BJ (cell line): ENCODE data around the gene GALNT2. TPM values are rescaled to one million over a fixed set of nuclear protein-coding genes. Genes with fewer than 3 reads are reported as not detected.

ENCODE experiments used
- CTCF ChIA-PET: fragments of 350-600 bp; formaldehyde crosslinking; extraction: SDS; loops from one replicate; lab custom pipeline; 2021; ENCODE audit warnings: antibody characterized with exemption, inconsistent platforms; lab: Yijun Ruan, JAX
- POLR2A ChIA-PET: fragments of 300-600 bp; sonication (Branson Sonifier 250); formaldehyde crosslinking; extraction: SDS; loops from one replicate; lab custom pipeline; 2021; ENCODE audit warnings: antibody characterized with exemption; lab: Charles Lee
- DNase-seq: peaks from one replicate; pipeline ENCODE4 v3.0.0-alpha.2; 2011; ENCODE audit warnings: low read depth
- H3K27me3 ChIP-seq: 2 replicates; pipeline ENCODE4 v1.6.0; 2011; ENCODE audit warnings: low read length; ENCODE audit not compliant: control insufficient read depth, insufficient read depth
- H3K36me3 ChIP-seq: 2 replicates; pipeline ENCODE4 v1.5.1; 2011; ENCODE audit warnings: low read length; ENCODE audit not compliant: control insufficient read depth, insufficient read depth
- H3K4me3 ChIP-seq: 2 replicates; pipeline ENCODE4 v1.5.1; 2011; ENCODE audit warnings: low read depth, mild to moderate bottlenecking, control low read depth, low read length
- polyA plus RNA-seq: library from polyadenylated mRNA; depleted of rRNA; stranded (reverse); fragments of >200 nt; gene quantifications from 2 replicates; pipeline ENCODE4 v1.2.3, GENCODE V29; 2011
- TF ChIP-seq, protein P1 (sequence below): IDR thresholded peaks from 2 replicates; pipeline ENCODE4 v1.5.1; 2011; ENCODE audit warnings: low read depth, mild to moderate bottlenecking, control low read depth, inconsistent platforms, low read length, moderate library complexity; ENCODE audit not compliant: insufficient read depth

Gene GALNT2
- polyA plus RNA-seq, 1 experiment, result 90.9 TPM

DNA sequence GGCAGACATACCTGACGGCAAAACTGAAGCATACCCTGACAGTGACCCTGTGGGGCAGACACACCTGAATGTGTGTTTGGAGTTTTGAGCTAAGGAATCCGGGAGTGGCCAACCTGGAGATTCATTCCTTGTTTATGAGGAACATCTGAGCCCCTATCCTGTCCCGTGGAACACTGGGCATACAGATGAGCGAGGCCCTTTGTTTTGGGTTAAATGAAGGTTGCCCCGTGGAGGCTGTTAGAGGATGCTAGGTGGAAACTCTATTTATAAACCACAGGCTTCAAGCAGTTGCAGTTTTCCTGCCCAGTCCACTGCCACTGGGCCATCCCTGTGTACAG, 18.1 kb downstream of the GALNT2 start:
- no peaks in the 10 kb centered on the region for H3K27me3 ChIP-seq
- CTCF ChIA-PET, result interaction anchor here (1.3 kb wide), 1 partner anchor 17 kb away, joined by 3 read pairs; no protein-coding TSS in a partner anchor
- TF ChIP-seq, protein P1, sequence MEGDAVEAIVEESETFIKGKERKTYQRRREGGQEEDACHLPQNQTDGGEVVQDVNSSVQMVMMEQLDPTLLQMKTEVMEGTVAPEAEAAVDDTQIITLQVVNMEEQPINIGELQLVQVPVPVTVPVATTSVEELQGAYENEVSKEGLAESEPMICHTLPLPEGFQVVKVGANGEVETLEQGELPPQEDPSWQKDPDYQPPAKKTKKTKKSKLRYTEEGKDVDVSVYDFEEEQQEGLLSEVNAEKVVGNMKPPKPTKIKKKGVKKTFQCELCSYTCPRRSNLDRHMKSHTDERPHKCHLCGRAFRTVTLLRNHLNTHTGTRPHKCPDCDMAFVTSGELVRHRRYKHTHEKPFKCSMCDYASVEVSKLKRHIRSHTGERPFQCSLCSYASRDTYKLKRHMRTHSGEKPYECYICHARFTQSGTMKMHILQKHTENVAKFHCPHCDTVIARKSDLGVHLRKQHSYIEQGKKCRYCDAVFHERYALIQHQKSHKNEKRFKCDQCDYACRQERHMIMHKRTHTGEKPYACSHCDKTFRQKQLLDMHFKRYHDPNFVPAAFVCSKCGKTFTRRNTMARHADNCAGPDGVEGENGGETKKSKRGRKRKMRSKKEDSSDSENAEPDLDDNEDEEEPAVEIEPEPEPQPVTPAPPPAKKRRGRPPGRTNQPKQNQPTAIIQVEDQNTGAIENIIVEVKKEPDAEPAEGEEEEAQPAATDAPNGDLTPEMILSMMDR, result no peak
- POLR2A ChIA-PET, result no interaction called here
- DNase-seq, result no peak
- 0 out of 2 replicates have a peak, but pooled peaks cover 3% of the 10 kb centered on the region for H3K36me3 ChIP-seq
- no peak overlapping the region for H3K4me3 ChIP-seq

DNA sequence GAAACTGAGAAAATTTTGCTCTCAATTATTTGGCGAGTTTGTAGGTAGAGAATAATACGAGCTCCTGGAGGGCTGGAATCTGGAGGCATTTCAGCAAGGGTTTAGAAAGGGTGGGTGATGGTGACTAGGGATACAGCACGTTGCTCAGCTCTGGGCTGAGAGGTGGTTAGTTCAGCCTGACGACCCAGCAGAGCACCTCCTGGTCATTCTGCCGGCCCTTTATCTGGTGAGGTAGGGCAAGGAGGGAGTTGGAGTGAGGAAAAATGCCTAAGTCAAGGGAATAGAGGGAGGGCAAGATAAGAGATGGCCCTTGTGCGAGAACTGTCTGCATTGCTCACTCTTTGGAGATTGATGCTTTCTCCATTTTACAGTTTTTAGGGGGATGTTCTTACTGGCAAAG, 19.1 kb downstream of the GALNT2 start:
- CTCF ChIA-PET, result no interaction called here
- POLR2A ChIA-PET, result interaction anchor here (0.6 kb wide), 1 partner anchor 18 kb away, joined by 5 read pairs; no protein-coding TSS in a partner anchor
- Histone ChIP-seq H3K4me3 (no peak overlapping the region), H3K27me3 (no peaks in the 10 kb centered on the region), H3K36me3 (0 out of 2 replicates have a peak, but pooled peaks cover 1% of the 10 kb centered on the region)
- DNase-seq, result no peak
- TF ChIP-seq, protein P1, result no peak

DNA sequence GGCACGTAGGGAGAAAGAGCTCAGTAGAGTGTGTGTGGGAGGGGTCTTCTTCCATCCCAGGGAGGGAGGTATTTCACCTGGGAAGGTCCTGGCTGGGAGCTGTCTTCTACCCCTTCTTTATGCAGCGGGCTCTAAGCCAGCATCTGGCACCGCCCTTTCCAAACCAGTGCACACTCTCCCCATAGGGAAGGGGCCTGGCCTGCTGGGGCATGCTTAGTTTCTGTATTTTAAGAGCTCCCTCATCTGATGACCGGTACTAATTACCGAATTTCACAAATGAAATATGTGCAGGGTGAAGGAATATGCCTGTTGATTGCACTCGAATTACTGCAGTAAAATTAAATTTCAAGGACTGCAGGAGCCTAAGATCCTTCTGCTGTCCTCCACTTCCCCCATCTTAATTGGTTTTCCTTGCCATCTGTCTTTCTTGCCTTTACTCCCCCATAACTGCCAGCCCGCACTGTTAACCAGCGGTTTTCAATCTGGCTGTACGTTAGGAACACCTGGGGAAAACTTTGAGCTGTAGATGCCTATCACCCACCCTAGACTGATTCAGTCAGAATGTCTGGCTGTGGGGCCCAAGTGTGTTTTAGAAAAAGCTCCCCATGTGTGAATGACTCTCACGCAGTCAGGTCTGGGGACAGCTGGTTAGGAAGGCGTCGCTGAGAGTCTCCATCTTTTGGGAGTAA, 20.1 kb downstream of the GALNT2 start:
- POLR2A ChIA-PET, result no interaction called here
- DNase-seq, result no peak
- TF ChIP-seq, protein P1, result no peak
- no peaks in the 10 kb centered on the region for H3K27me3 ChIP-seq
- H3K36me3 ChIP-seq, result peaks cover 3% of the 10 kb centered on the region; the same call in 1 of the 2 replicates
- CTCF ChIA-PET, result interaction anchor here (0.6 to 1.3 kb wide), 4 partner anchors 8 to 183 kb away, joined by 3 to 4 read pairs (median 3); no protein-coding TSS in a partner anchor
- H3K4me3 ChIP-seq, result no peak overlapping the region

DNA sequence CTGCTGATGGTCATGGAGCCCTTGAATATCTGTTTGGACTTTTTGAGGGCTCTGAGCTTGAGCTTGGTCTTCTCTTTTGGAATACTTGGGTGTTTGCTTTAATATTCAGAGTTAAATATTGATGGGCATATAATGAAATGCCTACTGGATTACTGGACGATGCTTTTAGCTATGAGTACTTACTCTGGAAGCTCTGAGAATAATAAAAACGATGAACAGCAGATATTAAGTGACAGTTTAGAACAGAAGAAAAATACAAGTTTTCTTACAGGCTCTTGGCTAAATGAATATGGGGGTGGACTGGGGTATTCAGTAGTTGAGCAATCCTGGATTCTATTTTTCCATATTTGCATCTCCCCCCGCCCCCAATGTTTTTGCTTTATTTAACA, 20.7 kb downstream of the GALNT2 start:
- TF ChIP-seq, protein P1, result no peak
- DNase-seq, result no peak
- H3K4me3 ChIP-seq, result no peak overlapping the region
- ChIA-PET CTCF (interaction anchor here (0.6 to 1.3 kb wide), 4 partner anchors 8 to 182 kb away, joined by 3 to 4 read pairs (median 3); no protein-coding TSS in a partner anchor), POLR2A (no interaction called here)
- H3K36me3 ChIP-seq, result peaks cover 3% of the 10 kb centered on the region; the same call in 1 of the 2 replicates
- H3K27me3 ChIP-seq, result no peaks in the 10 kb centered on the region

DNA sequence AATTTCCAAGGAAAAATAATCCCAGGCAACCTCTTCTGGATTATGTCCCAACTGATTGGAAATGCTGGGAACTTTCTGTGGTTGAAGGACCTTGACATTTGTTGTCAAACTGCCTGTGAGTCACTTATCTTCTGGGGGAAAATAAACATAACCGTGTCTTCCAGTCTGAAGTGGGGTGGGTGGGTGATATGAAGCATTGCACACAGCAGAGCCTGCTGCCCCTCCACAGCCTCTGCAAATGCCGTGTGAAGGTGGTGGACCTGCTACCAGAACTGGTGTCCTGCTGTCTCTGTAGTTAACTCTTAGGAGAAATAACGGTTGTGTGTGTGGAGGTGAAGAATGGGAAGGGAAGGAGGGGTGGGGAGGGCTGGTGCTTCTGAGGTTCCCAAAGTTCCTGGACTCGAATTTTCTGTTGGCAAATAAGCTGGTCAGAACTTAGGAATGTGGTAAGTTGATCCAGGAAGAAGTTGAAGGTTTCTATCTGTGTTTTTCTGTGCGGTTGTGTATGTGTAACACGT, 23.2 kb downstream of the GALNT2 start:
- ChIA-PET CTCF (interaction anchor here (1.9 kb wide), 1 partner anchor 183 kb away, joined by 4 read pairs; no protein-coding TSS in a partner anchor), POLR2A (no interaction called here)
- no peaks in the 10 kb centered on the region for H3K27me3 ChIP-seq
- TF ChIP-seq, protein P1, result no peak
- no peak overlapping the region for H3K4me3 ChIP-seq
- DNase-seq, result no peak
- peaks cover 5% of the 10 kb centered on the region; the same call in 1 of the 2 replicates for H3K36me3 ChIP-seq
